ENCODE results near the gene VKORC1L1.

The VKORC1L1 gene

DNA sequence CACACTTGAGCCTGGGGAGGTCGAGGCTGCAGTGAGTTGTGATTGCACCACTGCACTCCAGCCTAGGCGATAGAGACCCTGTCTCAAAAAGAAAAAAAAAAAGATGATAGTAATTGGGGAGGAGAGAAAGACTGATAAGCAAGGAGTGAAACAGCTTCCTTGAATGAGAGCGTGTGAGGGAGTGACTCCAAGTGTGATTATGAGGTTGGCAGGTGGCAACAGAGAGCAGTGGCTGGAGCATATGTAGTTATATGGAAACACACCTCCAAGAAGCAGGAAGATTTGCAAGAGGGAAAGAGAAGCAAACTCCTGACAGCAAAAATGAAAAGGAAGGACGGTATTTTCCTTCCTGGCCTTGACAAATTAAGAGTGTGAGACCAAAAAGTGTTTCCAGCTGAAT is 50.4 kb downstream of the VKORC1L1 start:
- Histone ChIP-seq H3K27ac (no peak overlapping the region), H3K36me3 (replicated peaks) (no peaks in the 10 kb centered on the region), H3K4me3 (ENCODE audit: low read depth, low read length) (no peak overlapping the region), H3K27me3 (replicated peaks) (no peaks in the 10 kb centered on the region)
- TF ChIP-seq, protein P1, sequence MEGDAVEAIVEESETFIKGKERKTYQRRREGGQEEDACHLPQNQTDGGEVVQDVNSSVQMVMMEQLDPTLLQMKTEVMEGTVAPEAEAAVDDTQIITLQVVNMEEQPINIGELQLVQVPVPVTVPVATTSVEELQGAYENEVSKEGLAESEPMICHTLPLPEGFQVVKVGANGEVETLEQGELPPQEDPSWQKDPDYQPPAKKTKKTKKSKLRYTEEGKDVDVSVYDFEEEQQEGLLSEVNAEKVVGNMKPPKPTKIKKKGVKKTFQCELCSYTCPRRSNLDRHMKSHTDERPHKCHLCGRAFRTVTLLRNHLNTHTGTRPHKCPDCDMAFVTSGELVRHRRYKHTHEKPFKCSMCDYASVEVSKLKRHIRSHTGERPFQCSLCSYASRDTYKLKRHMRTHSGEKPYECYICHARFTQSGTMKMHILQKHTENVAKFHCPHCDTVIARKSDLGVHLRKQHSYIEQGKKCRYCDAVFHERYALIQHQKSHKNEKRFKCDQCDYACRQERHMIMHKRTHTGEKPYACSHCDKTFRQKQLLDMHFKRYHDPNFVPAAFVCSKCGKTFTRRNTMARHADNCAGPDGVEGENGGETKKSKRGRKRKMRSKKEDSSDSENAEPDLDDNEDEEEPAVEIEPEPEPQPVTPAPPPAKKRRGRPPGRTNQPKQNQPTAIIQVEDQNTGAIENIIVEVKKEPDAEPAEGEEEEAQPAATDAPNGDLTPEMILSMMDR (IDR thresholded peaks at IDR 0.05; ENCODE audit: low read depth, low read length, missing control alignments), result no peak
- in situ Hi-C loops (cut with HindIII; ENCODE audit: low pct_ligation_motif_present, low sequenced_read_pairs), result no loop called here
- DNase-seq, result no peak

DNA sequence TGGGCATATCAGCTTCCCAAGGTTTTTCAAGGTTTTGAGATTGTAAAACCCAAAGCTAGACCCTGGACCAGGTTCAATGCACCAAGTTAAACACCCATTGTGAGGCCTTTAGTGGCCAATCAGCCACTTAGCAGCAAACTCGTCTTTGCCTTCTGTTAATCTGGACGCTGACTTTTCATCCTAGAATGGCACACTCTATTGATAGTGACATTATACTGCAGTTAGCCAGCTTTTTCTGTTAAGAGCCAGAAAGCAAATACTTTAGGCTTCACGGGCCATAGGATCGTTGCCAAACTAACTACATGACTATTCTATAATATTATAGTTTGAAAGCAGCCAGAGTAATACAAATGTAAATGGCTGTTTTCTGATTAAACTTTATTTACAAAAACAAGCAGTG is 51.3 kb downstream of the VKORC1L1 start:
- Histone ChIP-seq H3K4me3 (ENCODE audit: low read depth, low read length) (no peak overlapping the region), H3K27me3 (replicated peaks) (no peaks in the 10 kb centered on the region), H3K36me3 (replicated peaks) (no peaks in the 10 kb centered on the region), H3K27ac (no peak overlapping the region)
- TF ChIP-seq, protein P1 (IDR thresholded peaks at IDR 0.05; ENCODE audit: low read depth, low read length, missing control alignments), result no peak
- in situ Hi-C loops (cut with HindIII; ENCODE audit: low pct_ligation_motif_present, low sequenced_read_pairs), result no loop called here
- no peak for DNase-seq

DNA sequence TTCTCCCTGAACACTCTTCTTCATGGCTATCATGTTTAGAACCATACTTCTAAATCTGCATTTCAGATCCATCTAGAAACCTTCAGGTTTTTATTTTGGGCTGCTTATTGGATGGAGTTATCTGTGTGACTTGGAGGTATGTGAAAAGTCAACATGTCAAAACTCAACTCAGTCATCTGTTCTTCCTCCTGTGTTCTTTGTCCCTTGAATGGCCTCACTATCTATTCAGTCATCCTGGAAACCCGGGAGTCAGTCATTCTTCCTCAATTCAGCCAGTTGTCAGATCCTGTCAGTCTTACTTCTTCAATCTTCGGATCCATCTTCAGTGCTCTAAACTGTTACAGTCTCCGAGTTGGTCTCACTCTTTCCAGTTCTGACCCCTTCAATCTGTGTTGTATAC is 52.2 kb downstream of the VKORC1L1 start:
- Histone ChIP-seq H3K27ac (no peak overlapping the region), H3K4me3 (ENCODE audit: low read depth, low read length) (no peak overlapping the region), H3K27me3 (replicated peaks) (no peaks in the 10 kb centered on the region), H3K36me3 (replicated peaks) (no peaks in the 10 kb centered on the region)
- DNase-seq, result no peak
- in situ Hi-C loops (cut with HindIII; ENCODE audit: low pct_ligation_motif_present, low sequenced_read_pairs), result no loop called here
- TF ChIP-seq, protein P1 (IDR thresholded peaks at IDR 0.05; ENCODE audit: low read depth, low read length, missing control alignments), result no peak

DNA sequence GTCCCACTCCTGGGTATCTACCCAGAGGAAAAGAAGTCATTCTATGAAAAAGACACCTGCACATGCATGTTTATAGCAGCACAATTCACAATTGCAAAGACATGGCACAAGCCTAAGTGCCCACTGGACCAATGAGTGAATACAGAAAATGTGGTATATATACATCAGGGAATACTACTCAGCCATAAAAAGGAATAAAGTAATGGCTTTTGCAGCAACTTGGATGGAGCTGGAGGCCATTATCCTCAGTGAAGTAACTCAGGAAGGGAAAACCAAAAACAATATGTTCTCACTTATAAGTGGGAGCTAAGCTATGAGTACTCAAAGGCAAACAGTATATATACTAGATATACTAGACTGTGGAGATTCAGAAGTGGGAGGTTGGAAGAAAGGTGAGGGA is 53.7 kb downstream of the VKORC1L1 start:
- no peak for DNase-seq
- H3K27ac ChIP-seq, result no peak overlapping the region
- no peaks in the 10 kb centered on the region for H3K36me3 ChIP-seq (replicated peaks)
- TF ChIP-seq, protein P1 (IDR thresholded peaks at IDR 0.05; ENCODE audit: low read depth, low read length, missing control alignments), result no peak
- in situ Hi-C loops (cut with HindIII; ENCODE audit: low pct_ligation_motif_present, low sequenced_read_pairs), result no loop called here
- no peak overlapping the region for H3K4me3 ChIP-seq (ENCODE audit: low read depth, low read length)
- H3K27me3 ChIP-seq (replicated peaks), result no peaks in the 10 kb centered on the region

DNA sequence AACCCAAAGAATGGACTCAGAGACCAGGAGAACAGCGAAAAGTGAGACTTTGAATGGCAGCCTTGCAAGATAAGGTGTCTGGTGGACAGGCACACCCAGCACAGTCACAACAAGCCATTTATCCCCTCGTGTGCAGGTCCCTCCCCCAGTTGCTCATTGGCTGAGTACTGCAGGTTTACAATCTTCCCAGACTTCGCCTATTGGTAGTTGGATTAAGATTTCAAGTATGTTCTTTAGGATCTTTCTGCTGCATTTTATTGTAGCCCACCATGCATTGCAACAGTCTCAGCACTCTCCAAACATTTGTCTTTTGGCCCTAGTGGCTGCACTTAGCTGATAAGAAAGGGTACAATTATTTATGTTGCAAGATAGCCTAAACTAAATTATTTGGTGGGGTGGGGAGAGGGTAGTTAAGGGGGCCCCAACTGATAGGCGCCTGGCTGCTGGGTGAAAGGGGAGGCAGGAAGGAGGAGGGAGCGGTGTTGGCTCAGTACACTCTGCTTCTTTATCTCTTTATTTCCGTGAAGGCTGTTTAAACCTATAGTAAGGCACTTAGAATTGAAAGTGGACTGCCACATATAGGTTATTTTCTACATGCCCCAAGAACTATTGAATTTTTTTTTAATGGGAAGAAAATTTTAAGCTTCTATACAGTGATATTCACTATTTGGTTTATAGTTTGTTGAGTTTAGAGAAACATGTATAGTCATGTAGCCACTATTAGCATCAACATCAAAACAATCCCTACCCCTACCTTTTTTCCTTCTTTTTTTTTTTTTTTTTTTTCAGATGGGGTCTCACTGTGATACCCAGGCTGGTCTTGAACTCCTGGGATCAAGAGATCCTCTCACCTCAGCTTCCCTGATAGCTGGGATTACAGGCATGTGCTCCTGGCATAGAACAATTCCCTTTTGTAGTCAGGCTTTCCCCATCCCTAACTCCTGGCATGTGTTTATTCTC is 54.9 kb downstream of the VKORC1L1 start:
- H3K36me3 ChIP-seq (replicated peaks), result no peaks in the 10 kb centered on the region
- no peak overlapping the region for H3K4me3 ChIP-seq (ENCODE audit: low read depth, low read length)
- no peak overlapping the region for H3K27ac ChIP-seq
- TF ChIP-seq, protein P1 (IDR thresholded peaks at IDR 0.05; ENCODE audit: low read depth, low read length, missing control alignments), result no peak
- DNase-seq, result no peak
- H3K27me3 ChIP-seq (replicated peaks), result no peaks in the 10 kb centered on the region
- in situ Hi-C loops (cut with HindIII; ENCODE audit: low pct_ligation_motif_present, low sequenced_read_pairs), result no loop called here
